ENCODE measurements around the gene KPNA1. TPM values are rescaled to one million over a fixed set of nuclear protein-coding genes. Genes with fewer than 3 reads are reported as not detected.

Gene KPNA1
- polyA plus RNA-seq, 3 donors: 18.0 to 41.2 (median 38.5) TPM

DNA sequence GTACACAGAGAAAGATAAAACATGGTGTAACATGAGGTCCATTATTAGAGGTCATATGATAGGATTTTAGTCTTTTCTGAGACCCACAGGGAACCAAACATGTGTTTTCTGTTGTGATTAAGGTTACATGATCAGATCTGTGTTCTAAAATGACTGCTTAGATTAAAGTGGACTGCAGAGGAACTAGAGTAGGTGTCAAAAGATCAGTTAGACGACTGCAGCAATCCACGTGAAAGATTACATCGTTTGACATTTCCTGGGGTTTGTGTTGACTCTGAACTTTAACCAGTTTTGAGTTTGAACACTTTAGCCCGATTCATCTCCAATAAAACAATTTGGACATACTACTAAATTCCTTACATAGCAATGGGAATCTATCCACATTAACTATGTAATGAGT, 136.8 kb downstream of the KPNA1 start:
- H3K4me2 ChIP-seq (replicated peaks; ENCODE audit: extremely low read depth, low read length, poor library complexity, severe bottlenecking): no peak overlapping the region
- TF ChIP-seq, protein P1, sequence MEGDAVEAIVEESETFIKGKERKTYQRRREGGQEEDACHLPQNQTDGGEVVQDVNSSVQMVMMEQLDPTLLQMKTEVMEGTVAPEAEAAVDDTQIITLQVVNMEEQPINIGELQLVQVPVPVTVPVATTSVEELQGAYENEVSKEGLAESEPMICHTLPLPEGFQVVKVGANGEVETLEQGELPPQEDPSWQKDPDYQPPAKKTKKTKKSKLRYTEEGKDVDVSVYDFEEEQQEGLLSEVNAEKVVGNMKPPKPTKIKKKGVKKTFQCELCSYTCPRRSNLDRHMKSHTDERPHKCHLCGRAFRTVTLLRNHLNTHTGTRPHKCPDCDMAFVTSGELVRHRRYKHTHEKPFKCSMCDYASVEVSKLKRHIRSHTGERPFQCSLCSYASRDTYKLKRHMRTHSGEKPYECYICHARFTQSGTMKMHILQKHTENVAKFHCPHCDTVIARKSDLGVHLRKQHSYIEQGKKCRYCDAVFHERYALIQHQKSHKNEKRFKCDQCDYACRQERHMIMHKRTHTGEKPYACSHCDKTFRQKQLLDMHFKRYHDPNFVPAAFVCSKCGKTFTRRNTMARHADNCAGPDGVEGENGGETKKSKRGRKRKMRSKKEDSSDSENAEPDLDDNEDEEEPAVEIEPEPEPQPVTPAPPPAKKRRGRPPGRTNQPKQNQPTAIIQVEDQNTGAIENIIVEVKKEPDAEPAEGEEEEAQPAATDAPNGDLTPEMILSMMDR (IDR thresholded peaks at IDR 0.05): no peak
- H4K20me1 ChIP-seq (ENCODE audit: insufficient read depth, low read length): no peaks in the 10 kb centered on the region
- no peak for DNase-seq
- no peaks in the 10 kb centered on the region for H3K36me3 ChIP-seq (replicated peaks in 1 of 2; ENCODE audit: control insufficient read depth in 1 of 2, insufficient read depth in 2 of 2, low read length in 2 of 2)
- Mint-ChIP-seq H3K36me3 (peaks cover 6 to 9% of the 10 kb centered on the region in 2 donors), H3K4me1 (peaks cover 29% of the 10 kb centered on the region), H3K27ac (no peak overlapping the region), H3K27me3 (ENCODE audit: low read depth in 3 of 3) (peaks cover 0 to 1% (median 0%) of the 10 kb centered on the region in 3 donors), H3K4me3 (no peak overlapping the region), H3K9me3 (no peaks in the 10 kb centered on the region)
- H2AFZ ChIP-seq (ENCODE audit: insufficient read depth, low read depth, low read length, poor library complexity, severe bottlenecking): no peak overlapping the region
- 40% methylated on average over 1 of the region's 4 CpGs for WGBS (ENCODE audit: insufficient coverage)
- intact Hi-C loops (cut with micrococcal nuclease): no loop called here
- no peaks in the 10 kb centered on the region for H3K27me3 ChIP-seq (ENCODE audit: control insufficient read depth in 2 of 2, insufficient read depth in 2 of 2, low read length in 2 of 2)
- H3K4me1 ChIP-seq (ENCODE audit: control insufficient read depth in 1 of 2, insufficient read depth in 2 of 2, low read length in 2 of 2): peaks cover 15 to 17% of the 10 kb centered on the region in 2 donors
- H3K9me3 ChIP-seq (replicated peaks in 1 of 2; ENCODE audit: control insufficient read depth in 1 of 2, insufficient read depth in 1 of 2, low read length in 2 of 2): no peaks in the 10 kb centered on the region
- peaks cover 63% of the 10 kb centered on the region for H3K79me2 ChIP-seq (ENCODE audit: insufficient read depth, low read length)
- H3K9ac ChIP-seq (ENCODE audit: insufficient read depth, low read length, poor library complexity, severe bottlenecking): no peak overlapping the region
- H3K27ac ChIP-seq (ENCODE audit: low read depth in 1 of 2, low read length in 2 of 2): no peak overlapping the region
- H3K4me3 ChIP-seq (replicated peaks in 1 of 3; ENCODE audit: low read depth in 2 of 3, low read length in 3 of 3): no peak overlapping the region

DNA sequence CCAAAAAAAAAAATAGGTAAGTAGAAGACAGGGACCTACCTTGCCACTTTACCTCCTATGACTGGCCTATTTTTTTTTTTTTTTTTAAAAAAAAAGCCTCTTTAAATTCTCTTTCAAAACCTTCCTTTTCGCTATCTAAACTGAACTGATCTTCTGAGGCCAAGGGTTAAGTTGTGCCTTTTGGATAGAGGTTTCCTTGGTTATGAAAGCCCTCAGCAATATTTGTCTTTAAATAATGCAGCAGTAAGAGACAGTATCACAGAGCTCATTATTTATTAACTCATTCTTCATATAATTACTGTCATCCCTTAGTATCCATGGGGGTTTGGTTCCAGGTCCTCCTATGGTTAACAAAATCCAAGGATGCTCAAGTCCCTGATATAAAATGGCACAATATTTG, 140.7 kb downstream of the KPNA1 start:
- Histone ChIP-seq H3K9me3 (replicated peaks in 1 of 2; ENCODE audit: control insufficient read depth in 1 of 2, insufficient read depth in 1 of 2, low read length in 2 of 2) (no peaks in the 10 kb centered on the region), H3K4me1 (ENCODE audit: control insufficient read depth in 1 of 2, insufficient read depth in 2 of 2, low read length in 2 of 2) (peaks cover 15 to 20% of the 10 kb centered on the region in 2 donors), H3K27ac (ENCODE audit: low read depth in 1 of 2, low read length in 2 of 2) (no peak overlapping the region), H2AFZ (ENCODE audit: insufficient read depth, low read depth, low read length, poor library complexity, severe bottlenecking) (no peak overlapping the region), H3K4me2 (replicated peaks; ENCODE audit: extremely low read depth, low read length, poor library complexity, severe bottlenecking) (no peak overlapping the region), H3K9ac (ENCODE audit: insufficient read depth, low read length, poor library complexity, severe bottlenecking) (no peak overlapping the region), H3K79me2 (ENCODE audit: insufficient read depth, low read length) (peaks cover 32% of the 10 kb centered on the region), H3K27me3 (ENCODE audit: control insufficient read depth in 2 of 2, insufficient read depth in 2 of 2, low read length in 2 of 2) (no peaks in the 10 kb centered on the region), H3K36me3 (replicated peaks in 1 of 2; ENCODE audit: control insufficient read depth in 1 of 2, insufficient read depth in 2 of 2, low read length in 2 of 2) (peaks cover 0 to 8% of the 10 kb centered on the region in 2 donors), H4K20me1 (ENCODE audit: insufficient read depth, low read length) (no peaks in the 10 kb centered on the region), H3K4me3 (replicated peaks in 1 of 3; ENCODE audit: low read depth in 2 of 3, low read length in 3 of 3) (no peak overlapping the region)
- H3K9me3 Mint-ChIP-seq: no peaks in the 10 kb centered on the region
- H3K27me3 Mint-ChIP-seq (ENCODE audit: low read depth in 3 of 3): peaks cover 0 to 1% (median 0%) of the 10 kb centered on the region in 3 donors
- TF ChIP-seq, protein P1 (IDR thresholded peaks at IDR 0.05): no peak
- H3K4me3 Mint-ChIP-seq: no peak overlapping the region
- no CpG with 5 or more reads among the region's 1 CpG for WGBS (ENCODE audit: insufficient coverage)
- DNase-seq: no peak
- no peak overlapping the region for H3K27ac Mint-ChIP-seq
- H3K4me1 Mint-ChIP-seq: peaks cover 26% of the 10 kb centered on the region
- H3K36me3 Mint-ChIP-seq: peaks cover 11 to 17% of the 10 kb centered on the region in 2 donors
- intact Hi-C loops (cut with micrococcal nuclease): no loop called here

Small RNAs within 50 kb of the gene (small RNA-seq; reads per million reads assigned to genes)
- not detected for gene AC083798.1 (ENCODE audit: insufficient read length, low read depth)
- not detected for gene AC096861.1 (ENCODE audit: insufficient read length, low read depth)

Other genes starting within 250 kb of the KPNA1 start
- 100 to 1,000 TPM; 211 to 582 (median 515) TPM for gene CSTA, start 189.7 kb downstream of the KPNA1 start, polyA plus RNA-seq
- 1 to 10 TPM; 3.9 to 8.2 (median 5.2) TPM for gene MIX23, start 131.7 kb downstream of the KPNA1 start, polyA plus RNA-seq
- gene FAM162A, start 130.8 kb downstream of the KPNA1 start, polyA plus RNA-seq: 10 to 100 TPM in 2 of 3 donors, 1 to 10 TPM in 1; 6.8 to 28.5 (median 24.2) TPM
- 1 to 10 TPM in 1 of 3 donors, under 1 TPM in 2; 0.85 to 3.1 (median 0.85) TPM for gene WDR5B, start 98.9 kb downstream of the KPNA1 start, polyA plus RNA-seq
- 10 to 100 TPM; 31.4 to 43.3 (median 34.4) TPM for gene PARP9, start 49.4 kb upstream of the KPNA1 start, polyA plus RNA-seq
- 10 to 100 TPM in 2 of 3 donors, 1 to 10 TPM in 1; 8.6 to 29.0 (median 17.7) TPM for gene DTX3L, start 49.4 kb upstream of the KPNA1 start, polyA plus RNA-seq
- 1 to 10 TPM in 1 of 3 donors, under 1 TPM in 2; 0.23 to 4.4 (median 0.28) TPM for gene PARP15, start 62.7 kb upstream of the KPNA1 start, polyA plus RNA-seq
- 10 to 100 TPM; 22.1 to 68.8 (median 26.9) TPM for gene PARP14, start 165.9 kb upstream of the KPNA1 start, polyA plus RNA-seq